ENCODE data around the gene SPDL1.

SPDL1 gene

GRCh38 chr5:169576181-169576598 lies 7.4 kb upstream of the SPDL1 start:
- H3K4me3 ChIP-seq (ENCODE audit: low read depth, low read length), result no peak overlapping the region
- peak; percentile 84 for DNase-seq (ENCODE audit: low read depth, low spot score)
- no peak for TF ChIP-seq CTCF (IDR thresholded peaks at IDR 0.05; ENCODE audit: insufficient read depth, low read length, missing control alignments)
- POLR2A ChIA-PET, result no interaction called here
- CTCF ChIA-PET, result interaction anchor here (1.2 to 1.5 kb wide), 3 partner anchors 573 to 870 kb away, joined by 3 to 7 read pairs (median 5); no protein-coding TSS in a partner anchor

- ChIA-PET CTCF (interaction anchor here (1.1 to 1.5 kb wide), 4 partner anchors 23 to 630 kb away, joined by 3 to 11 read pairs (median 3); no protein-coding TSS in a partner anchor), POLR2A (interaction anchor here (0.5 kb wide), 2 partner anchors 46 to 643 kb away, joined by 3 read pairs; no protein-coding TSS in a partner anchor)
- peak; percentile 46 for TF ChIP-seq CTCF (IDR thresholded peaks at IDR 0.05; ENCODE audit: insufficient read depth, low read length, missing control alignments)
- DNase-seq (ENCODE audit: low read depth, low spot score), result no peak
- no peak overlapping the region for H3K4me3 ChIP-seq (ENCODE audit: low read depth, low read length)
Observed at GRCh38 chr5:169577951-169578350, 5.6 kb upstream of the SPDL1 start.

DNA sequence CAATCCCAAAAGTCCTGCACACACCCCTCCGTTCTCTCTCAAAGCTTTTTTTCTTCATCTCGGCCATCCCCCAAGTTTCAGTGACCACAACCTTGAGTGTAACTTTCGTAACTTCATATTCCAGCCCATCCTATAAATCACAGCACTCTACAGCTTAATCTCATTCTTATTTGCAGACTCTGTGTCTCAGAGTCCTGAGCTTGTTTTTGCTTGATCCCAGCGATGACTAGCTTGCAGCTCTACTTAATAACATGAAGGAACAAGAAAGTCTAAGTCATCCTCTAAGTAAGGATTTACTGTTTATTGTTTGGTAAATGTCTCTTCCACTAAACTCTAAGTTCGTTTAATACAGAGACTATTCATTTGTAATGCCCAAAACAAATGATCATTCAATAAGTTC lies 2.6 kb upstream of the SPDL1 start:
- DNase-seq (ENCODE audit: low read depth, low spot score), result no peak
- ChIA-PET CTCF (interaction anchor here (0.5 to 5.1 kb wide), 32 partner anchors 8 to 905 kb away, joined by 3 to 68 read pairs (median 4); partner anchors contain the start of genes INSYN2B and SLIT3), POLR2A (no interaction called here)
- H3K4me3 ChIP-seq (ENCODE audit: low read depth, low read length), result no peak overlapping the region
- TF ChIP-seq CTCF (IDR thresholded peaks at IDR 0.05; ENCODE audit: insufficient read depth, low read length, missing control alignments), result no peak

DNA sequence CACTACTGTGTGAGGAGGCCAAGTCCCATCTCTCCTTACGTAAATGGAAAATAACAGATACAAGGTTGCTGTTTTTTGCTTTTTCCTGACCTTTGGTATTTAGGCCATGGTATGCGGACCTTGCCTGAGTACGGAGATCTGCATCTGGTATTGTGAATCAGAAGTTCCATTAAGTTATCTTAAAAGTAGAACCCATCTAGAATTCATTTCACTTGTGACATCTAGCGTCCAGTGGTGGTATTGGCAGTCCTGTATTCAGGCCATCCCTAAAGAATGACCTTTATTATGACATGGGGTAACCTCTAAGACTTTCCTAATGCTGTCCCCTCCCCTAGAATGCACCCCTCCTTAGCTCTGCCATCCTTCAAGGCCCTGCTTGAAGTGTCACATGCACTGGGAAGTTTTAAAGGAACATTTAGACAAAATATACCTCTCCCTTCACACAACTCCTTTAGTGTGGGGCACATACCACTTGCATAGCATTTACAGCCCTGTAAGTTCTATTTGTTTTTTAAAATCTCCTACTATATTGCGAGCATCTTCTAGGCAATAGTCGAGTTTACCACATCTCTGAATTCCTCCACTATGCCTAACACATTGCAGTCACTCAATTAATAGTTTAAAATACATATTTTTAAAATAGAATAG lies 1.9 kb upstream of the SPDL1 start:
- ChIA-PET POLR2A (no interaction called here), CTCF (interaction anchor here (0.6 to 5.1 kb wide), 27 partner anchors 9 to 902 kb away, joined by 3 to 68 read pairs (median 5); partner anchors contain the start of gene SLIT3)
- peak; percentile 59 for TF ChIP-seq CTCF (IDR thresholded peaks at IDR 0.05; ENCODE audit: insufficient read depth, low read length, missing control alignments)
- H3K4me3 ChIP-seq (ENCODE audit: low read depth, low read length), result no peak overlapping the region
- DNase-seq (ENCODE audit: low read depth, low spot score), result no peak

DNA sequence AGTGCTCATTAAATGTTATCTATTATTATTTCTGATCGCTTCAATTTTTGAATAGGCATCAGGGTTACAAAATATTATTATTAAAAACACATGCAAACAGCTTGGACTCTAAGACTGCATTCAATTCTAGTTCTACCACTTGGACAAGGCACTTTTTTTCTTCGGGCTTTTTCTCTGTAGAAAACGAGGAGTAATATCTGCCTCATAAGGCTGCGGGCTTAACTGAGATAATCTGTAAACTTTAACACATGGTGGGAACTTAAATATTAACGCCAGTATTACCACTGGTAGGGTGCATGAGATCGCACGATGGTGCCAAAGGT lies 511 bp upstream of the SPDL1 start:
- no peak for TF ChIP-seq CTCF (IDR thresholded peaks at IDR 0.05; ENCODE audit: insufficient read depth, low read length, missing control alignments)
- DNase-seq (ENCODE audit: low read depth, low spot score), result no peak
- CTCF ChIA-PET, result interaction anchor here (1.1 to 5.1 kb wide), 8 partner anchors 9 to 903 kb away, joined by 3 to 60 read pairs (median 6); partner anchors contain the start of gene INSYN2B

GRCh38 chr5:169584998-169585451 lies 1.5 kb downstream of the SPDL1 start:
- no peak for TF ChIP-seq CTCF (IDR thresholded peaks at IDR 0.05; ENCODE audit: insufficient read depth, low read length, missing control alignments)
- DNase-seq (ENCODE audit: low read depth, low spot score), result no peak
- ChIA-PET CTCF (no interaction called here), POLR2A (interaction anchor here (0.7 kb wide), 1 partner anchor 938 kb away, joined by 4 read pairs; no protein-coding TSS in a partner anchor)
- H3K4me3 ChIP-seq (ENCODE audit: low read depth, low read length), result peak overlapping the region; percentile 86

More for the DNA sequence above, 511 bp upstream of the SPDL1 start:
- H3K4me3 ChIP-seq (ENCODE audit: low read depth, low read length), result peak overlapping the region; percentile 36
- POLR2A ChIA-PET, result interaction anchor here (0.6 to 1.4 kb wide), 4 partner anchors 11 to 934 kb away, joined by 3 to 19 read pairs (median 3); no protein-coding TSS in a partner anchor
